Astrocyte (in vitro differentiated cells and primary cell): Measurements from ENCODE around the gene C1QTNF1.

ENCODE experiments used
- EZH2 ChIP-seq: IDR thresholded peaks from 2 replicates; pipeline ENCODE4 v1.6.1; 2012; ENCODE audit warnings: mild to moderate bottlenecking, low read length, inconsistent platforms; ENCODE audit not compliant: insufficient read depth
- TF ChIP-seq, protein P1 (sequence below): IDR thresholded peaks from 2 replicates; pipeline ENCODE4 v1.5.1; 2011; ENCODE audit warnings: low read depth, mild to moderate bottlenecking, inconsistent platforms, low read length, moderate library complexity; ENCODE audit not compliant: insufficient read depth

DNA sequence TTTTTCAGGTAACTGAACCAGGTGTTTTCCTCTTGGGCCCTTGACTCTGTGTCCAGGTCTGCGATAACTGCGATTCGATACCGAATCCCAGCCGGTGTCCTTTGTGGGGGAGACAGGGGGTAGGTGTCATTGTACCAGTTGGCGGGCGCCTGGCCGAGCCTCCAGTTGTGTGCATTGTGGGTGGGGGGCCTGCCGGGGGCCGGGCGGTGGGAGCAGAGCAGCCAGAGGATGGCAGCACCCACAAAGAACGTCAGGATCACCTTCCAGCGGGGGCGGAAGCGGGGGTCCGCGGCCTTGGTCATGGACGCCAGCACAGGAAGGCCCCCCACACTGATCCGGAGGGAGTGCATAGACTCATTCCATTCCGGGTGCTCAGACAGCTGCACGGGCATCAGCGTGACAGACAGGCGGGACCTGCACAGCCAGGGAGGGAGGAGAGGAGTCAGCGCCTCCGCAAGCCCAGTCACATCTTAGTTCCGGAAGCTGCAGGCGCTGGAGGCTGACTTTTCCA lies 26.7 kb upstream of the C1QTNF1 start:
- TF ChIP-seq, protein P1, sequence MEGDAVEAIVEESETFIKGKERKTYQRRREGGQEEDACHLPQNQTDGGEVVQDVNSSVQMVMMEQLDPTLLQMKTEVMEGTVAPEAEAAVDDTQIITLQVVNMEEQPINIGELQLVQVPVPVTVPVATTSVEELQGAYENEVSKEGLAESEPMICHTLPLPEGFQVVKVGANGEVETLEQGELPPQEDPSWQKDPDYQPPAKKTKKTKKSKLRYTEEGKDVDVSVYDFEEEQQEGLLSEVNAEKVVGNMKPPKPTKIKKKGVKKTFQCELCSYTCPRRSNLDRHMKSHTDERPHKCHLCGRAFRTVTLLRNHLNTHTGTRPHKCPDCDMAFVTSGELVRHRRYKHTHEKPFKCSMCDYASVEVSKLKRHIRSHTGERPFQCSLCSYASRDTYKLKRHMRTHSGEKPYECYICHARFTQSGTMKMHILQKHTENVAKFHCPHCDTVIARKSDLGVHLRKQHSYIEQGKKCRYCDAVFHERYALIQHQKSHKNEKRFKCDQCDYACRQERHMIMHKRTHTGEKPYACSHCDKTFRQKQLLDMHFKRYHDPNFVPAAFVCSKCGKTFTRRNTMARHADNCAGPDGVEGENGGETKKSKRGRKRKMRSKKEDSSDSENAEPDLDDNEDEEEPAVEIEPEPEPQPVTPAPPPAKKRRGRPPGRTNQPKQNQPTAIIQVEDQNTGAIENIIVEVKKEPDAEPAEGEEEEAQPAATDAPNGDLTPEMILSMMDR: no peak
- no peak for TF ChIP-seq EZH2
